GM21529 (cell line): Measurements from ENCODE around the gene FRMD4A.

Experiments used
- ATAC-seq: cut with Tn5 transposase; IDR thresholded peaks from one replicate; pipeline ENCODE4 v1.9.1; 2021; ENCODE audit not compliant: unreplicated experiment

The FRMD4A gene

GRCh38 chr10:13991353-13991752 lies 339.4 kb downstream of the FRMD4A start:
- ATAC-seq: no peak

GRCh38 chr10:13990946-13991345 lies 339.8 kb downstream of the FRMD4A start:
- no peak for ATAC-seq

GRCh38 chr10:13990392-13990805 lies 340.3 kb downstream of the FRMD4A start:
- ATAC-seq: no peak

GRCh38 chr10:13989616-13990015 lies 341.1 kb downstream of the FRMD4A start:
- no peak for ATAC-seq

GRCh38 chr10:13987446-13987845 lies 343.3 kb downstream of the FRMD4A start:
- ATAC-seq: no peak

- ATAC-seq: no peak
Observed at GRCh38 chr10:13984647-13985155, 346.0 kb downstream of the FRMD4A start.

GRCh38 chr10:13983035-13983434 lies 347.7 kb downstream of the FRMD4A start:
- no peak for ATAC-seq

- no peak for ATAC-seq
Observed at GRCh38 chr10:13978533-13979115, 352.1 kb downstream of the FRMD4A start.

GRCh38 chr10:13977861-13978532 lies 352.7 kb downstream of the FRMD4A start:
- no peak for ATAC-seq

- no peak for ATAC-seq
Observed at GRCh38 chr10:13973742-13974141, 357.0 kb downstream of the FRMD4A start.

- no peak for ATAC-seq
Observed at GRCh38 chr10:13972609-13973008, 358.1 kb downstream of the FRMD4A start.

GRCh38 chr10:13971601-13972475 lies 358.9 kb downstream of the FRMD4A start:
- ATAC-seq: no peak

GRCh38 chr10:13970957-13971353 lies 359.8 kb downstream of the FRMD4A start:
- no peak for ATAC-seq

- no peak for ATAC-seq
Observed at GRCh38 chr10:13970236-13970956, 360.3 kb downstream of the FRMD4A start.

- no peak for ATAC-seq
Observed at GRCh38 chr10:13969792-13970140, 361.0 kb downstream of the FRMD4A start.

GRCh38 chr10:13969118-13969791 lies 361.5 kb downstream of the FRMD4A start:
- ATAC-seq: no peak

GRCh38 chr10:13961853-13962252 lies 368.9 kb downstream of the FRMD4A start:
- ATAC-seq: no peak

- no peak for ATAC-seq
Observed at GRCh38 chr10:13961097-13961496, 369.6 kb downstream of the FRMD4A start.

- ATAC-seq: no peak
Observed at GRCh38 chr10:13960603-13961002, 370.1 kb downstream of the FRMD4A start.
